Inferior parietal cortex (tissue), 1 donor: Measurements from ENCODE around the gene BMPR2.
"Not testable (repeated sequence)": the region's sequence is repeated elsewhere in the genome, so short reads cannot be mapped to it uniquely, and the experiment has no call there.

ENCODE experiments used
- DNase-seq: peaks from one replicate; pipeline ENCODE4 v3.0.0-alpha.2; 2016; ENCODE audit errors: extremely low spot score

BMPR2 gene

GRCh38 chr2:202530038-202530437 is 153.9 kb downstream of the BMPR2 start:
- no peak for DNase-seq

GRCh38 chr2:202535290-202535689 is 159.2 kb downstream of the BMPR2 start:
- not testable (repeated sequence) for DNase-seq

- no peak for DNase-seq
These were observed 165.0 kb downstream of the BMPR2 start for GRCh38 chr2:202541137-202541536.

GRCh38 chr2:202542142-202542541 is 166.0 kb downstream of the BMPR2 start:
- peak; percentile 25 for DNase-seq

GRCh38 chr2:202545523-202545922 is 169.4 kb downstream of the BMPR2 start:
- no peak for DNase-seq

GRCh38 chr2:202545931-202546330 is 169.8 kb downstream of the BMPR2 start:
- no peak for DNase-seq

GRCh38 chr2:202546499-202547141 is 170.5 kb downstream of the BMPR2 start:
- not testable (repeated sequence) for DNase-seq

- DNase-seq: no peak
These were observed 172.1 kb downstream of the BMPR2 start for GRCh38 chr2:202548240-202548639.

GRCh38 chr2:202551000-202551399 is 174.9 kb downstream of the BMPR2 start:
- not testable (repeated sequence) for DNase-seq

GRCh38 chr2:202555356-202555755 is 179.2 kb downstream of the BMPR2 start:
- no peak for DNase-seq

- no peak for DNase-seq
These were observed 184.1 kb downstream of the BMPR2 start for GRCh38 chr2:202560200-202560599.

GRCh38 chr2:202564226-202564625 is 188.1 kb downstream of the BMPR2 start:
- no peak for DNase-seq

GRCh38 chr2:202566286-202566685 is 190.2 kb downstream of the BMPR2 start:
- DNase-seq: no peak

GRCh38 chr2:202574541-202574940 is 198.4 kb downstream of the BMPR2 start:
- DNase-seq: no peak

- DNase-seq: not testable (repeated sequence)
These were observed 199.1 kb downstream of the BMPR2 start for GRCh38 chr2:202575194-202575593.

GRCh38 chr2:202577250-202578183 is 201.4 kb downstream of the BMPR2 start:
- DNase-seq: no peak

- not testable (repeated sequence) for DNase-seq
These were observed 206.7 kb downstream of the BMPR2 start for GRCh38 chr2:202582846-202583245.

- DNase-seq: no peak
These were observed 207.6 kb downstream of the BMPR2 start for GRCh38 chr2:202583709-202584219.

- peak; percentile 84 for DNase-seq
These were observed 212.8 kb downstream of the BMPR2 start for GRCh38 chr2:202588647-202589581.

- DNase-seq: no peak
These were observed 213.4 kb downstream of the BMPR2 start for GRCh38 chr2:202589582-202589949.

GRCh38 chr2:202592566-202592965 is 216.4 kb downstream of the BMPR2 start:
- no peak for DNase-seq

- no peak for DNase-seq
These were observed 223.0 kb downstream of the BMPR2 start for GRCh38 chr2:202599105-202599504.
